AG04449 (cell line): ENCODE measurements around the gene AP3D1.

ENCODE experiments used
- CTCF ChIA-PET: fragments of 350-600 bp; formaldehyde crosslinking; extraction: SDS; loops from one replicate; lab custom pipeline; 2021; ENCODE audit warnings: antibody characterized with exemption; lab: Yijun Ruan, JAX
- POLR2A ChIA-PET: fragments of 400-600, 350-600 bp; formaldehyde crosslinking; extraction: SDS; loops from one replicate; lab custom pipeline; 2020; ENCODE audit warnings: antibody characterized with exemption, inconsistent platforms; lab: Yijun Ruan, JAX
- DNase-seq: peaks from one replicate; pipeline ENCODE4 v3.0.0-alpha.2; 2010; ENCODE audit warnings: low read depth, low spot score
- H3K4me3 ChIP-seq: 2 replicates; pipeline ENCODE4 v1.5.1; 2011; ENCODE audit warnings: low read depth, mild to moderate bottlenecking, control low read depth, low read length
- TF ChIP-seq, protein P1 (sequence below): IDR thresholded peaks from one replicate; pipeline ENCODE4 v1.5.1; 2011; ENCODE audit warnings: mild to moderate bottlenecking, moderate library complexity, low read length, control low read depth, inconsistent platforms; ENCODE audit not compliant: insufficient read depth; ENCODE audit errors: missing control alignments

Gene AP3D1

GRCh38 chr19:2149980-2150793 lies 1.2 kb downstream of the AP3D1 start:
- POLR2A ChIA-PET = no interaction called here

DNA sequence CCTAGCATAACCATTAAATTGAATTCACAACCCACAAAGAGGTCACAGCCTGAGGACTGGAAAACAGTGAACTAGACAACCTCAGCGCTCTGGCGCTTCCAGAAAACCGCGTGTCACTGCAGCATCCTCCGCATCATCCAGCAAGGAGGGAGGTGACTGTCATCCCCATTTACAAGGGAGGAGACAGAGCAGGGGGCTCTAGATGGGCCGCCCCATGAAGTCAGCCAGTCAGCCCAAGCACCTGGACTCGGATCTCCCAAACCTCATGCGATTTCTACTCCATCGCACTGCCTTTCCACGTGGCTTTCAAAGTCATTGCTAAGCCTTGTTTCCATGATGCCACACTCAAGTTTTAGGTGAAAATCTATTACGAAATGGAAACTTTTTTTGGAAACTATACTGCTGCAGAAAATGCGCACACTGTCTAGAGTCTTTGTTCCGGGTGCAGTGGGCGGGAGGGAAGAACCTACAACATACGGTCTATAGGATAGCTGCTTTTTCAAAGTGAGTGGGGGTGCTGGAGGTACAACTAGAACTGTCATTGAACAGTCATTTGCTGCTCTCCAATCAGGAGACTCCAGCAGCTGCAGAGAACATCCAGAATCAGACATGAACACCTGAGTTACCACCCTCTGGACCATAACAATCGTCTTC lies 2.8 kb downstream of the AP3D1 start:
- H3K4me3 ChIP-seq = no peak overlapping the region; the same call in 1 of the 2 replicates
- no peak for DNase-seq
- CTCF ChIA-PET = interaction anchor here (1.0 kb wide), 2 partner anchors 10 to 147 kb away, joined by 3 read pairs; no protein-coding TSS in a partner anchor
- POLR2A ChIA-PET = no interaction called here
- TF ChIP-seq, protein P1, sequence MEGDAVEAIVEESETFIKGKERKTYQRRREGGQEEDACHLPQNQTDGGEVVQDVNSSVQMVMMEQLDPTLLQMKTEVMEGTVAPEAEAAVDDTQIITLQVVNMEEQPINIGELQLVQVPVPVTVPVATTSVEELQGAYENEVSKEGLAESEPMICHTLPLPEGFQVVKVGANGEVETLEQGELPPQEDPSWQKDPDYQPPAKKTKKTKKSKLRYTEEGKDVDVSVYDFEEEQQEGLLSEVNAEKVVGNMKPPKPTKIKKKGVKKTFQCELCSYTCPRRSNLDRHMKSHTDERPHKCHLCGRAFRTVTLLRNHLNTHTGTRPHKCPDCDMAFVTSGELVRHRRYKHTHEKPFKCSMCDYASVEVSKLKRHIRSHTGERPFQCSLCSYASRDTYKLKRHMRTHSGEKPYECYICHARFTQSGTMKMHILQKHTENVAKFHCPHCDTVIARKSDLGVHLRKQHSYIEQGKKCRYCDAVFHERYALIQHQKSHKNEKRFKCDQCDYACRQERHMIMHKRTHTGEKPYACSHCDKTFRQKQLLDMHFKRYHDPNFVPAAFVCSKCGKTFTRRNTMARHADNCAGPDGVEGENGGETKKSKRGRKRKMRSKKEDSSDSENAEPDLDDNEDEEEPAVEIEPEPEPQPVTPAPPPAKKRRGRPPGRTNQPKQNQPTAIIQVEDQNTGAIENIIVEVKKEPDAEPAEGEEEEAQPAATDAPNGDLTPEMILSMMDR = no peak

More at GRCh38 chr19:2149980-2150793, 1.2 kb downstream of the AP3D1 start:
- peak overlapping the region; percentile 92 for H3K4me3 ChIP-seq
- CTCF ChIA-PET = interaction anchor here (1.0 to 3.4 kb wide), 5 partner anchors 9 to 242 kb away, joined by 3 to 14 read pairs (median 4); no protein-coding TSS in a partner anchor
- DNase-seq = no peak
- TF ChIP-seq, protein P1 = no peak

- CTCF ChIA-PET = interaction anchor here (0.6 to 3.1 kb wide), 3 partner anchors 12 to 170 kb away, joined by 3 to 9 read pairs (median 3); no protein-coding TSS in a partner anchor
- no peak for DNase-seq
- TF ChIP-seq, protein P1 = no peak
- POLR2A ChIA-PET = interaction anchor here (0.7 kb wide), 1 partner anchor 999 kb away, joined by 5 read pairs; no protein-coding TSS in a partner anchor
- no peak overlapping the region for H3K4me3 ChIP-seq
Observed at GRCh38 chr19:2145831-2146241, 5.5 kb downstream of the AP3D1 start.

GRCh38 chr19:2144190-2144589 lies 7.2 kb downstream of the AP3D1 start:
- H3K4me3 ChIP-seq = no peak overlapping the region
- TF ChIP-seq, protein P1 = no peak
- no peak for DNase-seq
- ChIA-PET POLR2A (no interaction called here), CTCF (interaction anchor here (3.1 kb wide), 1 partner anchor 10 kb away, joined by 9 read pairs; no protein-coding TSS in a partner anchor)

DNA sequence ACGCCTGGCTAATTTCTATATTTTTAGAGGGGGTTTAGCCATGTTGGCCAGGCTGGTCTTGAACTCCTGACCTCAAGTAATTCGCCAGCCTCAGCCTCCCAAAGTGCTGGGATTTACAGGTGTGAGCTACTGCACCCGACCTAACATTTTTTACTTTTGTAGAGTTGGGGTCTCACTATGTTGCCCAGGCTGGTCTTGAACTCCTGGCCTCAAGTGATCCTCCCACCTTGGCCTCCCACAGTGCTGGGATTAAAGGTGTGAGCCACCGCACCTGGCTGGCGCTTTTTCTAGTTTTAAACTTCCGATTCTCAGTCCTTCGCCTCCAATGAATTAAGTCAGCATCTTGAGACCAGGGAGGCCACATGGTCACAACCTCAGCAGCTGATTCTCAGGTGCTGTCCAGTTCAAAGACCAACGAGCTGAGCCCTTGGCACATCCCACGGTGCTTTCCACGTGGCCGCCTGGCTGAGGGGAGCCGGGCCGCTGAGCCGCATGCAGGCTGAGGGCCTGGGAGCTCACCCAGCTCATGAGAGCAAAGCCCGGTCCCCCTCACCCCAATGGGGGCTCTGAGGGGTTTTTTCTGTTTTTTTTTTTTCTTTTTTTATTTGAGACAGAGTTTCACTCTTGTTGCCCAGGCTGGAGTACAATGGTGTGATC lies 9.1 kb downstream of the AP3D1 start:
- TF ChIP-seq, protein P1 = no peak
- ChIA-PET POLR2A (no interaction called here), CTCF (interaction anchor here (1.0 kb wide), 1 partner anchor 10 kb away, joined by 3 read pairs; no protein-coding TSS in a partner anchor)
- H3K4me3 ChIP-seq = no peak overlapping the region
- no peak for DNase-seq
